Neural progenitor cell (in vitro differentiated cells): ENCODE data around the gene SMPD3.

Experiments
- CTCF ChIP-seq: fragments of 200-600 bp; sonication (generic); IDR thresholded peaks from 2 replicates; pipeline ENCODE4 v1.5.1; 2017; ENCODE audit warnings: antibody characterized with exemption, mild to moderate bottlenecking
- EZH2 ChIP-seq: fragments of 200-600 bp; sonication (generic); IDR thresholded peaks from 2 replicates; pipeline ENCODE4 v1.6.1; 2017; ENCODE audit warnings: antibody characterized with exemption, mild to moderate bottlenecking, moderate library complexity

- peak; percentile 46 for TF ChIP-seq CTCF
- no peak for TF ChIP-seq EZH2
These were observed 11.7 kb downstream of the SMPD3 start for GRCh38 chr16:68436581-68436980.
